ENCODE data around the gene GRIN1. TPM values are rescaled to one million over a fixed set of nuclear protein-coding genes. Genes with fewer than 3 reads are reported as not detected.
"Not testable (repeated sequence)": the region's sequence is repeated elsewhere in the genome, so short reads cannot be mapped to it uniquely, and the experiment has no call there.

Gene GRIN1
- total and polyA plus RNA-seq, 2 donors (not counting 1 experiment from before 2014, with no cell fraction given): 0.04 TPM; not detected in 1

GRCh38 chr9:137130176-137130755 lies 8.7 kb upstream of the GRIN1 start:
- Histone ChIP-seq H3K27me3 (replicated peaks in 1 of 4; ENCODE audit: control extremely low read depth in 1 of 4, control insufficient read depth in 3 of 4, insufficient read depth in 4 of 4, low read length in 3 of 4) (peaks cover 0 to 3% (median 0%) of the 10 kb centered on the region in 4 experiments), H3K4me3 (ENCODE audit: control extremely low read depth in 1 of 5, extremely low read depth in 1 of 5, insufficient read depth in 1 of 5, low read depth in 2 of 5, low read length in 4 of 5) (peak overlapping the region in 4 of 5 experiments; percentile 71 to 82 (median 74)), H3K36me3 (replicated peaks in 1 of 2; ENCODE audit: control extremely low read depth in 1 of 2, control insufficient read depth in 1 of 2, extremely low read depth in 1 of 2, insufficient read depth in 2 of 2, low read length in 1 of 2) (no peaks in the 10 kb centered on the region), H3K27ac (ENCODE audit: low read length in 2 of 2) (peak overlapping the region in 1 of 2 donors; percentile 93), H3K9ac (ENCODE audit: low read length) (peak overlapping the region; percentile 84), H3K4me2 (replicated peaks; ENCODE audit: low read depth, low read length, poor library complexity, severe bottlenecking) (peak overlapping the region; percentile 94), H3K4me1 (ENCODE audit: control insufficient read depth in 2 of 2, insufficient read depth in 2 of 2, low read length in 2 of 2) (peaks cover 28 to 32% of the 10 kb centered on the region in 2 donors), H4K20me1 (ENCODE audit: control insufficient read depth, insufficient read depth, low read length, poor library complexity, severe bottlenecking) (no peaks in the 10 kb centered on the region), H2AFZ (ENCODE audit: insufficient read depth, low read depth, low read length, poor library complexity, severe bottlenecking) (peak overlapping the region; percentile 86), H3K9me3 (ENCODE audit: control extremely low read depth in 1 of 3, control insufficient read depth in 2 of 3, insufficient read depth in 1 of 3, low read length in 2 of 3) (peaks cover 0 to 8% (median 0%) of the 10 kb centered on the region in 3 donors), H3K79me2 (ENCODE audit: control insufficient read depth, insufficient read depth, low read length) (peaks cover 29% of the 10 kb centered on the region)
- 8% methylated on average over 55 of the region's 58 CpGs for WGBS (ENCODE audit: insufficient coverage)
- ChIA-PET CTCF (interaction anchor here (0.6 to 2.6 kb wide), 11 partner anchors 11 to 907 kb away, joined by 3 to 11 read pairs (median 4); partner anchors contain the start of genes MAN1B1, RNF224 and TOR4A), POLR2A (interaction anchor here (0.6 to 3.2 kb wide), 12 partner anchors 15 to 519 kb away, joined by 3 to 21 read pairs (median 4); partner anchors contain the start of genes ANAPC2, DPP7, MAN1B1 and SSNA1)
- Mint-ChIP-seq H3K4me1 (peaks cover 31% of the 10 kb centered on the region), H3K27ac (peak overlapping the region; percentile 62), H3K4me3 (peak overlapping the region; percentile 80), H3K9me3 (ENCODE audit: insufficient read depth) (no peaks in the 10 kb centered on the region), H3K27me3 (peaks cover 10% of the 10 kb centered on the region)
- intact Hi-C loops (cut with micrococcal nuclease): no loop called here
- ATAC-seq (ENCODE audit: low read depth) (peak; percentile 1), DNase-seq (peak; percentile 39)
- TF ChIP-seq, protein P1, sequence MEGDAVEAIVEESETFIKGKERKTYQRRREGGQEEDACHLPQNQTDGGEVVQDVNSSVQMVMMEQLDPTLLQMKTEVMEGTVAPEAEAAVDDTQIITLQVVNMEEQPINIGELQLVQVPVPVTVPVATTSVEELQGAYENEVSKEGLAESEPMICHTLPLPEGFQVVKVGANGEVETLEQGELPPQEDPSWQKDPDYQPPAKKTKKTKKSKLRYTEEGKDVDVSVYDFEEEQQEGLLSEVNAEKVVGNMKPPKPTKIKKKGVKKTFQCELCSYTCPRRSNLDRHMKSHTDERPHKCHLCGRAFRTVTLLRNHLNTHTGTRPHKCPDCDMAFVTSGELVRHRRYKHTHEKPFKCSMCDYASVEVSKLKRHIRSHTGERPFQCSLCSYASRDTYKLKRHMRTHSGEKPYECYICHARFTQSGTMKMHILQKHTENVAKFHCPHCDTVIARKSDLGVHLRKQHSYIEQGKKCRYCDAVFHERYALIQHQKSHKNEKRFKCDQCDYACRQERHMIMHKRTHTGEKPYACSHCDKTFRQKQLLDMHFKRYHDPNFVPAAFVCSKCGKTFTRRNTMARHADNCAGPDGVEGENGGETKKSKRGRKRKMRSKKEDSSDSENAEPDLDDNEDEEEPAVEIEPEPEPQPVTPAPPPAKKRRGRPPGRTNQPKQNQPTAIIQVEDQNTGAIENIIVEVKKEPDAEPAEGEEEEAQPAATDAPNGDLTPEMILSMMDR (IDR thresholded peaks at IDR 0.05): no peak
- no peak for TF ChIP-seq EZH2 (IDR thresholded peaks at IDR 0.05; ENCODE audit: borderline replicate concordance, insufficient read depth, low read depth, low read length, poor library complexity, severe bottlenecking)

GRCh38 chr9:137134191-137134590 lies 4.8 kb upstream of the GRIN1 start:
- peaks cover 4% of the 10 kb centered on the region for H3K4me1 Mint-ChIP-seq
- Histone ChIP-seq H4K20me1 (ENCODE audit: control insufficient read depth, insufficient read depth, low read length, poor library complexity, severe bottlenecking) (no peaks in the 10 kb centered on the region), H3K4me2 (replicated peaks; ENCODE audit: low read depth, low read length, poor library complexity, severe bottlenecking) (no peak overlapping the region), H3K79me2 (ENCODE audit: control insufficient read depth, insufficient read depth, low read length) (peaks cover 2% of the 10 kb centered on the region), H3K4me3 (ENCODE audit: control extremely low read depth in 1 of 5, extremely low read depth in 1 of 5, insufficient read depth in 1 of 5, low read depth in 2 of 5, low read length in 4 of 5) (no peak overlapping the region), H3K4me1 (ENCODE audit: control insufficient read depth in 2 of 2, insufficient read depth in 2 of 2, low read length in 2 of 2) (peaks cover 16 to 18% of the 10 kb centered on the region in 2 donors), H2AFZ (ENCODE audit: insufficient read depth, low read depth, low read length, poor library complexity, severe bottlenecking) (no peak overlapping the region), H3K9ac (ENCODE audit: low read length) (no peak overlapping the region), H3K27me3 (replicated peaks in 1 of 4; ENCODE audit: control extremely low read depth in 1 of 4, control insufficient read depth in 3 of 4, insufficient read depth in 4 of 4, low read length in 3 of 4) (peaks cover 0 to 36% (median 18%) of the 10 kb centered on the region in 4 experiments), H3K27ac (ENCODE audit: low read length in 2 of 2) (no peak overlapping the region), H3K9me3 (ENCODE audit: control extremely low read depth in 1 of 3, control insufficient read depth in 2 of 3, insufficient read depth in 1 of 3, low read length in 2 of 3) (peaks cover 0 to 21% (median 0%) of the 10 kb centered on the region in 3 donors), H3K36me3 (replicated peaks in 1 of 2; ENCODE audit: control extremely low read depth in 1 of 2, control insufficient read depth in 1 of 2, extremely low read depth in 1 of 2, insufficient read depth in 2 of 2, low read length in 1 of 2) (no peaks in the 10 kb centered on the region)
- H3K9me3 Mint-ChIP-seq (ENCODE audit: insufficient read depth): no peaks in the 10 kb centered on the region
- no peak for DNase-seq
- ATAC-seq (ENCODE audit: low read depth): no peak
- intact Hi-C loops (cut with micrococcal nuclease): no loop called here
- no peak overlapping the region for H3K4me3 Mint-ChIP-seq
- ChIA-PET POLR2A (no interaction called here), CTCF (interaction anchor here (0.6 to 0.7 kb wide), 2 partner anchors 186 to 484 kb away, joined by 3 read pairs; no protein-coding TSS in a partner anchor)
- H3K27ac Mint-ChIP-seq: no peak overlapping the region
- TF ChIP-seq, protein P1 (IDR thresholded peaks at IDR 0.05): no peak
- TF ChIP-seq EZH2 (IDR thresholded peaks at IDR 0.05; ENCODE audit: borderline replicate concordance, insufficient read depth, low read depth, low read length, poor library complexity, severe bottlenecking): no peak
- WGBS (ENCODE audit: insufficient coverage): 81% methylated on average over 3 of the region's 4 CpGs
- H3K27me3 Mint-ChIP-seq: peaks cover 30% of the 10 kb centered on the region

- Histone ChIP-seq H3K27me3 (replicated peaks in 1 of 4; ENCODE audit: control extremely low read depth in 1 of 4, control insufficient read depth in 3 of 4, insufficient read depth in 4 of 4, low read length in 3 of 4) (peaks cover 0 to 45% (median 23%) of the 10 kb centered on the region in 4 experiments), H3K4me1 (ENCODE audit: control insufficient read depth in 2 of 2, insufficient read depth in 2 of 2, low read length in 2 of 2) (peaks cover 16 to 18% of the 10 kb centered on the region in 2 donors), H3K9me3 (ENCODE audit: control extremely low read depth in 1 of 3, control insufficient read depth in 2 of 3, insufficient read depth in 1 of 3, low read length in 2 of 3) (peaks cover 0 to 29% (median 0%) of the 10 kb centered on the region in 3 donors)
- H3K27ac Mint-ChIP-seq; H3K4me2 ChIP-seq (replicated peaks; ENCODE audit: low read depth, low read length, poor library complexity, severe bottlenecking); H3K4me3 ChIP-seq (ENCODE audit: control extremely low read depth in 1 of 5, extremely low read depth in 1 of 5, insufficient read depth in 1 of 5, low read depth in 2 of 5, low read length in 4 of 5); H2AFZ ChIP-seq (ENCODE audit: insufficient read depth, low read depth, low read length, poor library complexity, severe bottlenecking); POLR2A ChIA-PET; H3K9me3 Mint-ChIP-seq (ENCODE audit: insufficient read depth); H3K36me3 ChIP-seq (replicated peaks in 1 of 2; ENCODE audit: control extremely low read depth in 1 of 2, control insufficient read depth in 1 of 2, extremely low read depth in 1 of 2, insufficient read depth in 2 of 2, low read length in 1 of 2); ATAC-seq (ENCODE audit: low read depth); DNase-seq; intact Hi-C loops (cut with micrococcal nuclease); H3K4me3 Mint-ChIP-seq; H3K9ac ChIP-seq (ENCODE audit: low read length); H3K79me2 ChIP-seq (ENCODE audit: control insufficient read depth, insufficient read depth, low read length); H4K20me1 ChIP-seq (ENCODE audit: control insufficient read depth, insufficient read depth, low read length, poor library complexity, severe bottlenecking); H3K4me1 Mint-ChIP-seq; H3K27ac ChIP-seq (ENCODE audit: low read length in 2 of 2); CTCF ChIA-PET: not testable (repeated sequence)
- H3K27me3 Mint-ChIP-seq: peaks cover 32% of the 10 kb centered on the region
- 83% methylated on average over 6 of the region's 9 CpGs for WGBS (ENCODE audit: insufficient coverage)
Observed at GRCh38 chr9:137135154-137135553, 3.8 kb upstream of the GRIN1 start.
